Measurements from ENCODE around the gene NFKB1.
"Not testable (repeated sequence)": the region's sequence is repeated elsewhere in the genome, so short reads cannot be mapped to it uniquely, and the experiment has no call there.

Gene NFKB1

DNA sequence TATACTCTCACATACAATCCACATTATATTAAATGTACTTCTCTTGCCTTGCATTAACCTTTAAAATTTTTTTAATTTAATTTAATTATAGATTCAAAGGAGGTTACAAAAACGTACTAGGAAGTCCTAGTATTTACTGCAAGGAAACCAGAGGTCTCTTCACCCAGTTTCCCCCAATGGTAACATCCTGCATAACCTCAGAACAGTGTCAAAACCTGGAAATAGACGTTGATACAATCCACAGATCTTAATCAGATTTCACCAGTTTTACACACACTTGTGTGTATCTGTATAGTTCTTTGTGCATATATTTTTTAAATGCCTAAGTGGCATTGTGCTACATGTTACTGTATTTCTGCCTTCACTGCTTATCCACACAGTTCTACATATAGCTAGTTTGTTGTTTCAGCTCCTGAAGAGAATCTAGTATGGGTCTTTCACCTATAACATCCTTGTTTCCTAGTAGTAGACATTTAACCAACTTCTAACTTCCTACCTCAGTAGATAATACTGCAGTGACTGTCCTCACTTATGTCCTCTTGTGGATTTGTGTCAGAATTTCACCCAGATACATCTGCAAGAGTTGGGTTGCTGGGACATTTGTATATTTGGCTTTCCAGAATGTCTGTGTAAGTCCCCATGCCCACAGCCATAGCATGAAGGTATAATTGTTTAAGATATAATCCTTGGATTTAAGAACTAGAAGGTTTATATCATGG, 103.2 kb downstream of the NFKB1 start:
- DNase-seq = no peak

DNA sequence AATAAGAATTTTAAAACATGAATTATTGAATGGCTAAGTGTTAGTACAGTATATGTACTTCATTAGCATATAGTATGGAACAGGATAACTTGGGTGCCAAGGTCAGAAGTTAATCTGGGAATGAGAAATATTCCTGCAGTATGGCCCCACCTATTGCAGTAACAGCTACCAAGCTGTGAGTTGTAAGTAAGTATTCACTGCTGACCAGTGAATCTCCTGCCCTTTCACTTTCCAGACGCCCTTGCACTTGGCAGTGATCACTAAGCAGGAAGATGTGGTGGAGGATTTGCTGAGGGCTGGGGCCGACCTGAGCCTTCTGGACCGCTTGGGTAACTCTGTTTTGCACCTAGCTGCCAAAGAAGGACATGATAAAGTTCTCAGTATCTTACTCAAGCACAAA, 105.1 kb downstream of the NFKB1 start:
- DNase-seq = no peak

DNA sequence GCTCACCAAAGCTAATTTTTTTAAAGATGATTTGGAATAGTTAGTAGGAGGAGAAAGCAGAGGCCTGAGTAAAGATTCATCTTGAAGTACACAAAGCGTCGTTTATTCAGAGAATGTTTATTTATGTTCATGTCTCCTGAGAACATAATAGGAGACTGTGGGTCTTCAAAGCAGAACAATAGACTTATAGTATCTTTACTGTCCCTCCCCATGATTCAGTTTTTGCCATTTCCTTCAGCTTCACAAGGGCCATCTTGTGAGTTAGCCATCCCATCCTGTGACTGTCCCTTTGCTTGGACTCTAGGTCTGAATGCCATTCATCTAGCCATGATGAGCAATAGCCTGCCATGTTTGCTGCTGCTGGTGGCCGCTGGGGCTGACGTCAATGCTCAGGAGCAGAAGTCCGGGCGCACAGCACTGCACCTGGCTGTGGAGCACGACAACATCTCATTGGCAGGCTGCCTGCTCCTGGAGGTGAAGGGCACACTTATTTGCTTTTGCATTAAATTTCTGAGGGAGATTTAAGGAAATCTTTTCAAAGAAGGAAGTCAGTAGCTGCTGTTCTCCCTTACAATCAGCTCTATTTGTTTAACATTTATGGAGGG, 105.8 kb downstream of the NFKB1 start:
- no peak for DNase-seq

DNA sequence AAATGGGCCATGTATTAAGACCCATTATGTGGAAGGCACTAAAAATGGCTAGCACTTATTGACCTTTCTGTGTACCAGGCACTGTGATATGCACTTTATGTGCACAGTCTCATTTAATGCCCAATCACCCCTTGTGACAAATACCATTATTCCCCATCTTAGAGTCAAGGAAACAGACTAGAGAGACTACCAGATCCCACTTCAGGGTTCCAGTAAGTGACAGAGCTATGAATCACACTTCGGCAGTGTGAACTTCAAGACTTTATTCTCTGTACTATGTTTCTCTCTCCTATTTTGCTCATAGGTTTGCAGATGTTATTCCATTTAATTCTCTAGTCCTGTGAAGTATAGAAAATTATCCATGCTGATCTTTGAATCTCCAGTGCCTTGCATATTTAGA, 107.0 kb downstream of the NFKB1 start:
- no peak for DNase-seq

DNA sequence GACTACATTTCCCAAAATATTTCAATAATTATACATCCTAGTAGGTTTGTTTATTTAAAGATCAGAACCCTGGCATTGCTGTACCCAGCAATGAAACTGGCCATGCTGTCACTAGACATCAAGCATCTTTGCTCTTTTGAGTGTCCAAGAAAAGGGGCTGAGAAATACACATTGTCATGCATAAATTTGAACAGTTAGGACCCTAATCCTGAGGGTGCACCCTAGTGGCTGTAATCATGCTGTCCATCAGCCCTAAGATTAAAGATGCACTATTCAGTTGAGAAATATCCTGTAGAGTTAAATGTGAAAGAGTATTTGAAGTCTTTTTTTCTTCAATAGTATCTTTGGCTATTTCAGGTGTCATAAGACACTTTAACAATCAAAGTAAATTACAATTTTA, 108.8 kb downstream of the NFKB1 start:
- no peak for DNase-seq

DNA sequence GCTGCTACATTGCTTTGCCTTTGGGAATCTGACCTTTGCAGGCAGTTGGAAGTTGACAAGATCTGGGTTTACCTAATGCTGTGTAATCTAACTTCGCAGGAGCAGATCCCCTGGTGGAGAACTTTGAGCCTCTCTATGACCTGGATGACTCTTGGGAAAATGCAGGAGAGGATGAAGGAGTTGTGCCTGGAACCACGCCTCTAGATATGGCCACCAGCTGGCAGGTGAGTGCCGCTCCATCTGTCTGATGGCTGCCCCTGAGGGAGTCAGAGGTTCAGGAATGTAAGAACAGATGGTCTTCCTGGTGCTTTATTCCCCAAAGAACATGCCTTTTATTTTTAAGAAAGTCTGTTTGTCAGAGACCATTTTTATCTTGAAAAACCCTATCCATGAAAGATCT, 109.3 kb downstream of the NFKB1 start:
- DNase-seq = no peak

DNA sequence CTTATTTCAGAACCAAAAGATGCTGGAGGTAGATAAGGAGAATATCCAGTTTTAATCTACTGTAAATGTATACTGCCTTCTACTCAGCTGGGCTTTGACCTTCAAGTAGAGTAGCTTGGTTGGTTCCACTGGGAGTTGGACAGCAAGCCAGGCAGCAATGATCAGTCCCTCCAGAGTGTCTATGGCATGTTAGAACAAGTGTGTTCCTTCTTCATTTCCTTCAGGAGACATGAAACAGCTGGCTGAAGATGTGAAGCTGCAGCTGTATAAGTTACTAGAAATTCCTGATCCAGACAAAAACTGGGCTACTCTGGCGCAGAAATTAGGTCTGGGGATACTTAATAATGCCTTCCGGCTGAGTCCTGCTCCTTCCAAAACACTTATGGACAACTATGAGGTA, 111.1 kb downstream of the NFKB1 start:
- DNase-seq = no peak

DNA sequence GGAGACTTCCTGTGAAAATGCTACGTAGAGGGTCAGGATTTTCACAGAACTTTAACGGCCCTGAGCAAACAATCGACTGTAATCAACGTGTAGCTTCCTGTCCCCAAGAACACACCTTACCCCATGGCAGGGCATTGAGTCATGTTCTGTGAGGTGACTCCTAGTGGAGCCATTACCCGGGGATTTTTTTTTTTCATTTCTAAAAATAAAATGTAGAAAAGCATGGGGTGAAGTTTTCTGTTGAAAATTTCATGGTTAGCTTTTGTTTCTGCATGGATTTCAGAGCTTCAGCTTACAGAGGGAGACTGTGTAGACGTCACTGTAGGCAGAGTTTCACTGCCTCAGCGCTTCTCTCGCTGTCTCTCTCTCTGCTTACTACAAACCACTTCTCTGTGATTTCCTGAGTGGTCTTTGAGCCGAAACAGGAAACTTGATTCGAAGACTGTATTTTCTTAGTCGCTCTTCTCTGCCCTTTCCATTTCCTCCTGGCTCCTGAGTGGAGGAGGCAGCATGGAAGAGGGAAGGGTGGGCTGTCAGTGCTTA, 111.7 kb downstream of the NFKB1 start:
- DNase-seq = peak in 1 of 2 donors; percentile 18

DNA sequence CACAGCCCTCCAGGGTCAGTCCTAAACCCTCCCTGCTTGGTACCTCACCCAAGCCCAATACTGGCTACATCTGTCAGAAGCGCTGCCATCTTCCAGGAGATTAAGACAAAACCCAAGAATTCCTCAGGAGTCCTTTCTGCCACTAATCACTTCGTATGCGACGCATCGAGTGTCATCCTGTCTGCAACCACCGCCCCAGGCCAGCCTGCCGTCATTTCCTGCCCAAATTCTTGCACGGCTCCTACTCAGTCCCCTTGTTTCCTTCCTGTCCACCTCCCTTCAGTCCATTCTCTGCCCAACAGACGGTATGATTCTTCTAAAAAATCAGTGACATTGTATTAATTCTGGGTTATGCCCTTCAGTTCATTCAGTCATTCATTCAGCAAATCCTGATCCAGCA, 113.6 kb downstream of the NFKB1 start:
- DNase-seq = no peak

DNA sequence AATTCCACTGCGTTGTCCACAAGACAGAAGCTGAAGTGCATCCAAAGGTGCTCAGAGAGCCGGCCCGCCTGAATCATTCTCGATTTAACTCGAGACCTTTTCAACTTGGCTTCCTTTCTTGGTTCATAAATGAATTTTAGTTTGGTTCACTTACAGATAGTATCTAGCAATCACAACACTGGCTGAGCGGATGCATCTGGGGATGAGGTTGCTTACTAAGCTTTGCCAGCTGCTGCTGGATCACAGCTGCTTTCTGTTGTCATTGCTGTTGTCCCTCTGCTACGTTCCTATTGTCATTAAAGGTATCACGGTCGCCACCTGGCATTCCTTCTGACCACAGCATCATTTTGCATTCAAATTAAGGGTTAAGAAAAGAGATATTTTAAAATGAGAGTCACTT, 115.5 kb downstream of the NFKB1 start:
- no peak for DNase-seq

DNA sequence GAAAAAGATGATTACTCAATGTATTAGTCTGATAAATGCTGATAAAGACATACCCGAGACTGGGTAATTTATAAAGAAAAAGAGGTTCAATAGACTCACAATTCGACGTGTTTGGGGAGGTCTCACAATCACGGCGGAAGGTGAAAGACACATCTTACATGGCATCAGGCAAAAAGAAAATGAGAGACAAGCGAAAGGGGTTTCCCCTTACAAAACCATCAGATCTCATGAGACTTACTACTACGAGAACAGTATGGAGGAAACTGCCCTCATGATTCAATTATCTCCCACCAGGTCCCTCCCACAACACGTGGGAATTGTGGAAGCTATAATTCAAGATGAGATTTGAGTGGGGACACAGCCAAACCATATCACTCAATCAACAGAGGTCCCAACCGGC, 117.9 kb downstream of the NFKB1 start:
- DNase-seq = not testable (repeated sequence)

DNA sequence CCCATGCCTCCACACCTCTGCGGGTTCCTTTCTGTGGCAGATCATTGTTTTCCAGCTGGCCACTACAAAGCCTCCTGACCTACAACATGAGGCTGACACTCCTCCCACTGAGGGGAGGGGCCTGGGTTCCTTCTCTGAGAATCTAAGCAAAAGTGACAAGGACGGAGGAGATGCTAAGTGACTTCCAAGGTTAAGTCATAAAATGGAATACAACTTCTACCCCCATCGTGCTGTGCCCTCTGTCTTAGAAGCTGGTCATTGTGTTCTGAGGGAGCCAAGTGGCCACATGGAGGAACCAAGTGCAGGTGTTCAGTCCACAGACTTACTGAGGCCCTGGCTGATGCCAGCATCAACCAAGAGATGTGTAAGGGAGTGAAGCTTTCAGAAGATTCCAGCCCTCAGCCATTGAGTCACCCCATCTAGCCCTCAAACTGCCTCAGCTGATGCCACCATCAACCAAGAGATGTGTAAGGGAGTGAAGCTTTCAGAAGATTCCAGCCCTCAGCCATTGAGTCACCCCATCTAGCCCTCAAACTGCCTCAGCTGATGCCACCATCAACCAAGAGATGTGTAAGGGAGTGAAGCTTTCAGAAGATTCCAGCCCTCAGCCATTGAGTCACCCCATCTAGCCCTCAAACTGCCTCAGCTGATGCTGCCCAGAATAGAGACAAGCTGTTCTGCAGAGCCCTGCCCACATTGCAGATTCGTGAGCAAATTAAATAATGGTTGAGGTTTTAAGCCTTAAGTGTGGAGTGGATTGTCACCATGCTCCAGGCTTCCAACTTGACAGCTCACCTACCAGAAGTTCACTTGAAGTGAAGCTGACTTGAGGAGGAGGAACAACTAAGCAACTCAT, 118.8 kb downstream of the NFKB1 start:
- DNase-seq = not testable (repeated sequence)

DNA sequence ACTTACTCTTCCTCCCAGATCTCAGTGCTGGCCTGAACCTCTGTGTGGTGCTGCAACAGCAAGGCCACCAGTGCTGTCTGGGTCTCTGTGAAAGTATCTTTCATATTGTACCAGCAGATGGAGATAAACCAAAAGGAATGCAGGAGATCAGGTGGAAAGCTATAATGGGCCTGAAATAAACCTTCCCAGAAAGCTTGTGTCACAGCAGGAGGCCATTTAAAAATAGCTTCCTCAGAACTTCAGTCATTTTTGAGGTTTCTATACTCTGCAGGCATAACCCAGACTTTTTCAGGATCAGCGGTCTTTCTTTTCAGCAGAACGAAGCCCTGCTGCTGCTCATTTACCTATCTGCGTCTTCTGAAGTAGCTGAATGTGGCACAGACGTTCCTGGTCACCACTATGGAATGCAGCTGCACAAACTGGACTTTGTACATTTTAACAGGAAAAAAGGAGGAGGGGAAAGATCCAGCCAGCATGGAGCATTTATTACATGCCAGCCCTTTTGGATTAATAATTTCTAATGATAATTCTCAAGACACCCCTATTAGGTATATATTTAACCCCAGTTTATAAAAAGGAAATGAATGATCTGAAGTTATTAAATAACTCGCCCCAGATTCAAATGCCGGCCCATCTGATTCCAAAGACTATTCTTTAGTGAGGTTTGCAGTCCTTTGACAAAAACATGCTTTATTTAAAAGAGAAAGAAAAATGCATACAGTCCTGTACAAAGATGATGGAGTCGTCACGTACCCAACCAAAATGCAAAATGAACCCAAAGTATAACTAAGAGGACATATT, 119.7 kb downstream of the NFKB1 start:
- peak in 1 of 2 donors; percentile 28 for DNase-seq

DNA sequence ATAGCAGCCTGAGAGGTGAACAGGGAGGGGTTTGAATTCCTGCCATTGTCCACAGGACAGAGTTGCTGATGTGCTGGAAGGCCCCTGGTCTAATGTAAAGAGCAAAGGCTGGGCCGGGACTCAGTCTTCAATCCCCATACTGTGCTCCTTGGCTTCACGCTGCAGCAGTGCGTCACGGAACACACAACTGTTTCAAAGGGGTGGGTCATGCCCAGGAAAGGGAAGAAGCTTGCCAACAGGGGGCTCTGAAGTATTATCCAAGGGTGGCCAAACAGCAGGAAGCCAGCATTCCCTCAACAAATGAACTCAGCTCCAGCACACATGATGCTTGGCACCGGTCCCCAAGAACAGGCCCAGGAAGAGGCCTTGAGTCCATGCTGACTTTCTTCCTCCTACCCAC, 122.5 kb downstream of the NFKB1 start:
- DNase-seq = no peak

DNA sequence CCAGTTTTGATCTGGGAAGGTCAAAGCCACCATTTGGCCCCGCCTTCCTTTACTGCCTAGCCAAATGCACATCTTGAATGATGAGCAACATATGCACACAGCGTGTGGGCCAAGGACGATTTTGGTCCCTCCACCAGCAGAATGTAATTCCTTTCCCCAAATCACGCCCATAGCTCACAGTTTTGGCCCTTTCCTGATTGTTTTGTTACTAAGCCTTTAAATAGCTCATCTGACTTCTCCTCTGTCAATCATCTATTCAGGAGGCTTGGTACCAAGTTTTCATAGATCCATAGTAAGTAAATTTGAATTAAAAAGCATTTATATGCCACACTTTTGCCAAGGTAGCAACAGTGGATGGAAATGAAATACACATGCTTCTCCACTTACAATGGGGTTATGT, 123.3 kb downstream of the NFKB1 start:
- no peak for DNase-seq

DNA sequence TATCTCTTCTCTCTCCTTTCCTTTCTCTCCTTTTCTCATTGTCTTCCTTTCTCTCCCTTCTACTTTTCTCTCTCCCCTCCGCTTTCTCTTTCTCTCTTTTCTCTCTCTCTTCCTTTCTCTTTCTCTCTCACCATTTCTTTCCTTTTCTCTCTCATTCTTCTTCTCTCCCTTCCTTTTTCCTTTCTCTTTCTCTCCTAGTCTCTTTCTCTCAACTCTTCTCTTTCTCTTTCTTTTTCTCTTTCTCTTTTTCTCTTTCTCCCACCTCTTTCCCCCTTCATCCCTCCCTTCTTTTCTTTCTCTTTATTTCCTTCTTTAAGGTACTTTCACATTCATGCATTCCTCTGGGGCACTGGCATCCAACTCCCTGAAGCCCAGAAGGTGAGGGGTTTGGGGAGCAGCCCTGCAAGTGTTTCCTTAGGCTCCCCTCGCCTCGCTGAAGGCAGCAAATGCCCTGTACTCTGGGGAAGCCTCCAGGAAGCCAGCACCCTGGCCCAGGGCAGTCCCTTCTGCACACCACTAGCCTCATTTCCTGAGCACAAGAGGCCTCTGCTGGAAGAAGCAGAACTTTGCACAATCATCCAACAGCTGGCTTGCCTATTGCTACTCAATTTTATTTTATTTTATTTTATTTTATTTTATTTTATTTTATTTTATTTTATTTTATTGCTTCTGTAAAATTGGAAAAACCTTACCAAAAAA, 124.2 kb downstream of the NFKB1 start:
- DNase-seq = peak in 1 of 2 donors; percentile 78

DNA sequence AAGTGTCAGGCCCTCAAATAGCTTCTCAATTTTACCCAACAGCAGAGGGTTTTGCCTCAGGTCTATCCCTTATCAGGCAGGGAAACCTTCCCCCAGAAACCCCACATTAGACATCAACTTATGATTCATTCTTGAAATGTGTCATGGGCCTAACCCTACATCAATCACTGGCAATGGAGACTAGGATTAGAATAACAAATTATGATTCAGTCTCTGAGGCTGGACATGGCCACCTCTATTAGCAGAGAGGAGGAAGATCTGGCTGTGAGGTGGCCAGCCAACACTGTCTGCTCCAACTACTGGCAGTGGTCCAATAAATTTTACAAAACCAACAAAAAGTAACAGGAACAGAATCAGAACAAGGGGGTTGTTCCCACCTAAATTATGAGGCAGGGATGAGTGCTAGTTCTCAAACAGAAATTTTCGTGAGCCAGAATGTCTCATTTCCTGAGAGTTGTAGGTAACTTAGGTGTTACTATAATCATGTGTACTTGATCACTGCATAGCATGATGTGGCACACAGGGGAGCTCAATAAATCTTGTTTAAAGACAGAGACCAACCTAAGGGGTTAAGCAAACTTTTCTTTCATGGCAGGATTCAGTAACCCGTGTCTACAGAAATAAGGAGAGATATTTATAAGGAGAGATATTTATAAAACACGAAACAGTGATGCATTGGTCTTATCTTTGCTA, 126.8 kb downstream of the NFKB1 start:
- no peak for DNase-seq

DNA sequence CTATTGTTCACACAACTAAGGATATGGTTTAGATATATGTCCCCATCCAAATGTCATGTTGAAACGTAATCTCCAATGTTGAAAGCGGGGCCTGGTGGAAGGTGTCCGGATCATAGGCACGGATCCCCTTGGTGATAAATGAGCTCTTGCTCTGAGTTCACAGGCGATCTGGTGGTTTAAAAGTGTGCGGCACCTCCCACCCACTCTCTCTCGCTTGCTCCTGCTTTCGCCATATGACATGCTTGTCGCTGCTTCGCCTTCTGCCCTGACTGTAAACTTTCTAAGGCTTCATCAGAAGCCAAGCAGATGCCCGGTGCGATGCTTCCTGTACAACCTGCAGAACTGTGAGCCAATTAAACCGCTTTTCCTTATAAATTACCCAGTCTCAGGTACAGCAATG, 128.5 kb downstream of the NFKB1 start:
- DNase-seq = no peak

DNA sequence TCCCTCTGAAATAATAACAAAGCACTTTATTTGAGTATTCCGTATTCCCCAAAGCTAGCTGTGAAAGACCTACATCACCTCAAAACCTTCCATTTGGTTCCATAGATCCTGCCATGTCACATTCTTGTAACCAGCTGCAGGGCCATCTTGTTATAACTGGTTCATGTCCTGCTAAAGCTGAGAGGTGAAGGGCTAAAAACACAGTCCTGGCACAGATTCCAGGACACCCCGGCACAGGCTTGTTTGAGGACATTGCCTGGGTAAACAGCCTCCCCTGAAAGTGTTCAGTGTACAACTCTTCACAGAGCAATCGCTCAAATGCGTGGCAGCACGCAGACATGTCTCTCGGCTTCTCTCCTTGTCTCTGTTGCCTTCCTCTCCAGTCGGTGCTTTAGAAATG, 130.5 kb downstream of the NFKB1 start:
- DNase-seq = no peak

DNA sequence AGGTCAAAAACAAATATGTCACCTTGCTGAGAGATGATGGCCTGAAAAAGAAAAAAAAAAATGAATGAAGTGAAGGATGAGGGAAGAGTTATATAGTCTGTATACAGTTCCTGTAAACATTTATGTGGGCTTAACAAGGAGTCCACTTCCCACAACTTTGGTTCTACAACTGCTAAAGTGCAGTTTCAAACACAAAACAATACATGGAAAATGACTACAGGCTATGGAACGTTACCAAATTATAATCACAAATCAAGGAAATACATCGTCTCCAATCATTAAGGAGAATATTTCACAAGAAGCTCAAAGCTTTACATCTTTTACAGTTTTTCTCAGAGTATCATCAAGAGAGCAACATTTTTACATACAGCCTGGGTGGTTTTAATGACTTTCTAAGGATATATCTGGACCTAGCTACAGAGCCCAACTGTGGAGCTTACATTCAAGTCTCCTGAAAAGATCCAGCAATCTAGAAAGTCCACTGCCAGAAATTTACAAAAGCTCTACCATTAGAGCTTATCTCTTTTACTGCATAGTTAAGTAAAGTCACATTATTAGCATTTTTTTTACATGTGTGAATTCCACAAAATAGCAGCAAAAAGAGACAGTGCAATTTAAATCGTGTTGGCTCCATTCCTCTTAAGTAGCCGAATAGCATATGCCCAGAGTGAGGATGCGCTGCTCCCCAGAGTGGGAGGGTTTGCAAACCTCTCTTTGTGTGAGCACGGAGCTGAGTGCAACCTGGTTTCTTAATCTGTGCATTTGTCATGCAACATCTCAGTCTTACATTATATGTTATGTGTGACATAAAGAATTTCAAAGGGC, 131.3 kb downstream of the NFKB1 start:
- no peak for DNase-seq

DNA sequence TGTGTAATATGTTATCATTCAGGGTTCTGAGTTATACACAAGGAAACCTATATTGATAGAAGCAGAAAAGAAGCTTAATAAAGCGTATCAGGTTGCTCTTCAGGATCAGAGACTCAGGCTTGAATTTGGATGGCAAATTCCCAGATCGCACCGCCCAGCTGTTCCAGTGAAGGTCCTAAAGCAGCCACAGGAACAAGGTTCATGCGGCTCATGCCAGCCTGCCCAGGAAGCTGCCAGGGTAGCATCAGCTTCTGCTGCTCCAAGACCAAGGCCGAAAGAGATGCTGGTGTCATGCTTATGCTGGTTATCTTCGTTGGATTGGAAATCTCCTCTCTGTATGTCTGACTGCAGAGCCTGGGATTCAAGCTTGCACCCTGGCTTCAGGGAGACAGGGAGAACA, 131.9 kb downstream of the NFKB1 start:
- no peak for DNase-seq

All from bone marrow (tissue), 2 donors.